HG02798 (cell line): ENCODE measurements around the gene NR1D2.
"Not testable (repeated sequence)": the region's sequence is repeated elsewhere in the genome, so short reads cannot be mapped to it uniquely, and the experiment has no call there.

ENCODE experiments used
- ATAC-seq: cut with Tn5 transposase; IDR thresholded peaks from one replicate; pipeline ENCODE4 v1.9.1; 2021; ENCODE audit warnings: mild to moderate bottlenecking; ENCODE audit not compliant: unreplicated experiment, poor library complexity

Gene NR1D2

DNA sequence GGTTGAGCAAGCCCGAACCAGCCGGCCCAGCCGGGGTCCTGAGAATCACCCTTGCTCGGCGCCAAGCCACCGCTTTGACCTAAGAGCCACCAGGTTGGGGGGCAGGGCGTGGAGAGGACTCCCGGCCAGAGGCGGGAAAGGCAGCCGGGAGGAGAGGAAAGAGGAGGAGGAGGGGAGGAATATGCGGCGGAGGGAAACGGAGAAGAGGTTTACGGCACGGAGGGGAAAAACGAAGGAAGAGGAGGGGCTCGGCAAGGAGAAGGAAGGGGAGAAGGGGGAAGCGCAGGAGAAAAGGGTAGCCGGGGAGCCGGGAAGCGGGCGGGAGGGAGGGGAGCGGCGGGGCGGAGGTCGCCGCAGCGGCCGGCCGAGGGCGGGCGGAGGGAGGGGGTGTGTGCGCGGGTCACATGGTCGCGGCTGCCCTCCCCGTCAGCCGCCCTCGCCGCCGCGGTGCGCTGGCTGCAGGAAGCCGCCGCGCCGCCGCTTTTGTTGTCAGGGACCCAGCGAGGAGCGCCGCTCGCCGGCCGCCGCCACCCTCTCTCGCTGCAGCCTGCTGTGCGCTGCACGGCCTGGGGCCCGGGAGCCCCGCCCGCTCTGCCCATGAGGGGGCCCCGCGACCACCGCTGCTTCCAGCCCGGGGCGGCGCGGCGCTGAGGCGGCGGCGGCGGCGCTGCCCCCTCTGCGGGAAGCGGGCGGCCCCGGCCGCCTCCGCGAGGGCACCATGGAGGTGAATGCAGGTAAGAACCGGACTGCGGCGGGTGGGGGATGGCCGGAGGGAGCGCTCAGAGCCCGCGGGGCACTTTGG is at the start of gene NR1D2:
Gene NR1D2, plus strand, starts transcription at position 426 of the 802 bp plus-strand sequence. Its CDS starts 293 bp downstream, at position 719.
- ATAC-seq: peak; percentile 61

DNA sequence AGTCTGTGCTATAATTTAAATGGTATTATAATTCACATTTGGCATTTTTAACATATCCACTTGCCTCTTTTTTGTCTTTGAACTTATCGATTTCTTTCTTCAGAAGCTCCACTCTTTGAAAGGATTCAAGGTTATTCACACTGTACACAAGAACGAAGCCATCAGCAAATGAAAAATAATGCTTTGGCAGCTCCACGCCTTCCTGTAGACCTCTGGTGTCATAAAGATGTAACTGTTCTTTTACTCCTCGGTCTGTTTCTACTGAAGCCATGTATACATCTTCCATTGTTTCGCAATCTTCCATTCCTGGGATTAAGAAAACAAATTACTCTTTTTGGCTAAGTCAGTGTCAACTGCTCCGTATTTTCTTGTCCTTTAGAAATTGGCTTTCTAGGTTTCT is 44.3 kb upstream of the NR1D2 start:
- ATAC-seq: no peak

DNA sequence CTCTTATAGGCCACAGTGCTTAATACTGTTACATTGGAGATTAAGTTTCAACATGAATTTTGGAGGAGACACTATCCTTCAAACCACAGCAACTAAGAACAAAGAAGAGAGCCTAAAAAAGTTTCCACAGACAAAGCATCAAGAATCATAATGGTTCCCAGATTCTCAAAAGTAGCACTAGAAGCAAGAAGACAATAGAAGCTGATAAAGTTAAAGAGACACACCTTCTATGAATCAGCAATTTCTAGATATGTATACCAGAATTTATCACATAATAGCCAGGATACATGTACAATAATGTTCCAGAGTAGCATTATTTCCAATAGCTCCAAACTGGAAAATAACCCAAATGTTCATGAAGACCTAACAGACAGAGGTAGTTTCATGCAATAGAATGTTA is 40.5 kb upstream of the NR1D2 start:
- ATAC-seq: no peak

DNA sequence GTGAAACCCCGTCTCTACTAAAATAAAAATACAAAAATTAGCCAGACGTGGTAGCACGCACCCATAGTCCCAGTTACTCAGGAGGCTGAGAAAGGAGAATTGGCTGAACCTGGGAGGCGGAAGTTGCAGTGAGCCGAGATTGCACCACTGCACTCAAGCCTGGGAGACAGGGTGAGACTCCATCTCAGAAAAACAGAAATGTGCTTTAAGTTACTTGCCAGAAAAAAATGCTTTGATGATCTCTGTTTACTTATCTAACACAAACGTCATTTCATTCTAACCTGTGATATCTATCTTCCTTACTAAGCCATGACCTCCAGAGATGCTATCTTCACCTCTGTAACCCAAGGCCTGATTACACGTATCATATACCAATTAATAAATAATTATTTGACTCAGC is 35.7 kb upstream of the NR1D2 start:
- no peak for ATAC-seq

DNA sequence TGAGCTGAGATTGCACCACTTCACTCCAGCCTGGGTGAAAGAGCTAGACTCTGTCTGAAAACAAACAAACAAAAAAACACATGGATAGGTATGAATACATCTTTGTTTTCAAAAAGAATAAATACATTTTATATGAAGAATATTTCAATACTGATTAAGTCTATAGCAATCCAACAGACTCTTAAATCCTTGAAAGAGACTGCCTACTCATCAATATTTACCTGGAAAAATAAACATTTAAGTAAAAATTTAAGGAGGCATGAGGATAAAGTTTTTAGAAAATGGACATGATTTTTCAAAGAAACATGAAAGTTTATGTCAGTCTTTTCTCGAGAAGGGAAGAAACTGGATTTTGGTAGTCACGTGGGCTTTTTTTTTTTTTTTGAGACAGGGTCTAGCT is 33.7 kb upstream of the NR1D2 start:
- no peak for ATAC-seq

DNA sequence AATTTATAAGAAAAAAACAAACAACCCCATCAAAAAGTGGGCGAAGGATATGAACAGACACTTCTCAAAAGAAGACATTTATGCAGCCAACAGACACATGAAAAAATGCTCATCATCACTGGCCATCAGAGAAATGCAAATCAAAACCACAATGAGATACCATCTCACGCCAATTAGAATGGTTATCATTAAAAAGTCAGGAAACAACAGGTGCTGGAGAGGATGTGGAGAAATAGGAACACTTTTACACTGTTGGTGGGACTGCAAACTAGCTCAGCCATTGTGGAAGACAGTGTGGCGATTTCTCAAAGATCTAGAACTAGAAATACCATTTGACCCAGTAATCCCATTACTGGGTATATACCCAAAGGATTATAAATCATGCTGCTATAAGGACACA is 32.8 kb upstream of the NR1D2 start:
- not testable (repeated sequence) for ATAC-seq

DNA sequence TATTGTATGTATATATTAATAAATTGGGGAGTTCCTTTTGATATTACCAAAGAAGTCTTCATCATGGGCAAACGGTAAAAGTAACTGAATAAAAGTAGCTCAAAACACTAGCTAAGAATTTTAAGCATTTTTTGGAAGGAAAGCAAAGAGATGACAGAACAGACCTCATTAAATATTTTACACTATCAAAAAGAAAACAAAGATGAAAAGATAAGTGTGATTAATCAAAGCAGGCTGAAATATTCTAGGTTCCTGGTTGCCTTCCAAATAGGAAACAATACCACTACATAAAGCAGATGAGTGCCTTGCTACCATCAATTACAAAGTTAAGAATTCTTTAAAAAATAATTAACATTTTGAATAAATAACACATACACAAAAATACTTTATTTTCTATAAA is 31.9 kb upstream of the NR1D2 start:
- no peak for ATAC-seq

DNA sequence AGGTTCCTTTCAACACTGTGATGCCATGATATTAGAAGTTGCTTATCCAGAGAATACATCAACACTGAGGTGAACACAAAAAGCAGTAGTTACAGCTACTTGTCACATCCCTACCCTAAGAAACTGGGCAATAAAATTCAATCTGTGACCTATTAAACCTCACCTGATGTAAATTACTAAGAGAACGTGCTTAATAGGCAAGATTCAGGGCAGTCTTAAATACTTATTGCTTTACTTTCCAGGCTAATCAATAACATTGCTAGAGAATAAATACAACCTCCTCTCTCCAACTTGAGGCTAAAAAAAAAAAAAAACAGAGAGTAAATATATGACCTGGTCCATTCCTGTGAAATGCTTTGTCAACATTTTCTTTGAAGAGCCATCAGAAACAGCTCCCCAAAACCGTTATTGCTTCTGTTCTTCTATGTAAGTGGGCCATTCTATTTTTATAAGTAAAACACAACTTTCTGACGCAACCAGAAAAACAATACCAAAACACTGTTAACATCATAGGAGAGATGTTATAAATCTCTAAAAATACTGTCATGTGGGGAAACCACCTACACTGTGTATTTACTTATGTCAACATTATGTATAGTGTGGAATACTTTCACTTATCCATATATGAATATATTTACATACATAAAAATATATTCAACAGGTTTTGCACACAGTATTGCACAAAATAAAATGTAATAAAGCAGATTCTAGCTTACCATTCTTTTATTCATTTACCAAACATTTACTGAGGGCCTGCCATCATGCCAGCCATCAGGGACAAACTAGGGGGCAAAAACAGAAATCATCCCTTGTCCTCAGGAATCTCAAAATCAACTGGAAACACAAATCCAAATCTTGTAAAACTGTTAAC is 31.0 kb upstream of the NR1D2 start:
- ATAC-seq: no peak

DNA sequence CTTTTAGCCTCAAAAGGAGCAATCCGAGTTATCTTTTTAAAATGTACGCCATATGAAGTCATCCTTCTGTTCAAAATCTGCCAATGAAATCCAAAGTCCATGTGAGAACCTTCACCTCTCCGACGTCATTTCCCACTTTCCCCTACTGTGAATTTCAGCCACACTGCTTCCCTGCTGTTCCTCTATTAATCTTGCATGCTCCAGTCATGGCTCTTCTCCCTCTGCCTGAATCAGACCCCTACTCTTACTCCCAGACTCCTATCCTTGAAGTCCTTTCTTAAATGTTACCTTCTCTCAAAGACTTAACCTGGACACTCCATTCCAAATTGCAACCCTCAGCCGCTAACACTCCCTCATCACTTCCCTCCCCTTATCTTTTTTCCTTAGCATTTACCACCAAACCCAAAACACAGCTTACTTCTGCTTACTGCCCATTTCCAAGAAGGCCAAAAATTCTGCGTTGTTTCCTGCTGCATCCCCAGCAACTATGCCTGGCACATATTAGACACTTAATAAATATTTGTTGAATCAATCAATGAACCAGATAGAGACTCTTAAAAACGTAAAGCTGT is 29.5 kb upstream of the NR1D2 start:
- ATAC-seq: no peak

DNA sequence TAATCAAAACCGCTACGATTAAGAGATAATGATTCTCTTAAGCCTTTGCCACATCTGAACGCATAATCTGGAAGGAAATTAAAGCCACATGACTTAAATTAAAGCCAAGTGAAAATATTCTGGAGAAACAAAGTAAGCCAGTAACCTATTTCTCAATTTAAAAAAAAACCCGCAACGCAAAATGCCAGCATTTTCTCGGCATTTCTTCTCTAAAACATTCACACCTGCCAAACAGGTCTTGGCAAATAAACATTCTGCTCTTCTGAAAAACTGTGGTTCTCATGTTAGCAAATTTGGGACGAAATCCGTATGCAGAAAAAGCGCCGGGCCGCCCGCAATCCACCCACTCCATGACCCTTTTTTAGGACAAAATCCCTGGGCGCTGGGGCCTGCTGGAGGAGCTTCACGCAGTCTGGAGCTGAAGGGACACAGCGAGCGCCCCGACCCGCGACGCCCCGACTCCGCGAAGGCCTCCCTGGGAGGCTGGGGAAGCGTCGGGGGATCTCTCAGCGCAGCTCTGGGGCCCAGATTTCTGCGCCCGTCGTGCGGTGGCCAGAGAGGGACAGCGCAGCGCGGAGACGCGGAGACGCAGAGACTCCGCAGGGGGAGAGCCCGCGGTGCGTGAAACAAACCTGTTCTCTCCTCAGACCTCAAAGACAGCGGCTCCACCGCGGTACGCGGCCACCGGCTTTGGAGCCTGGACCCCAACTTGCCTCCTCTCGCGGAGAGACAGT is 28.8 kb upstream of the NR1D2 start:
- peak; percentile 49 for ATAC-seq

DNA sequence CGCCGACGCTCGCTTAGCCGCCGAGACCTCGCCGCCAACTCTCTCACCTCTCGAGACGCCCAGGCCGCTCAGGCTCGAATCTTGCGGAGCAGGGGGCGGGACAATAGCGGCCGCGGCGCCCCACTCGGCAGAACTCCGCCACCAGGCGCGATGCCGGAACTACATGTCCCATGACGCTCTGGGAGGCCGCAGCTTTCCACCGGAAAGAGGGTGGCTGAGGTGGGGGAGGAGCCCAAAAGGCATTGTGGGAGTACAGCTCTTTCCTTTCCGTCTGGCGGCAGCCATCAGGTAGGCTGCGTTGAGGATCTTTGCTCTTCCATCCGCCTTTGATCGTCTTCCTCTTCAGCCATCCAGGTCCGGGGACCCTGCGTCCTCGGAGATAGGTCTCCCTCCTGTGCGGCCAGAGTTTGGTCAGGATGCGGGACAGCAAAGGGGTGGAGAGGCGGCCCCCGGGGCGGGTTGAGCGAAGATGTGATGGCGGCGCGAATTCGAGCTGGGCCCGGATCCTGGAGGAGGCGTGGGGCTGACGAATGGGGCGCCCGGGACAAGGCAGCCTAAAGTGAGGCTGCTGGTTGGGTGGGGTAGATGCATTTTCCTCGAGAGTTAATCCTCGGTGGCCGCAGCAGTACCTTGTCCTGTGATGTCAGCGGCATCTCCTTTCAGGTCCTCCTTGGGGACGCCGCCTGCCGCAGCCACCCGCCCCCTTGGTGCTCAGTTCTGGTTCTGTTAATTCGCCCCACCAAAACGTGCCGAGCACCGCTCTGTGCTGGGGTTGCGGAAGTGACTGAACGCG is 28.0 kb upstream of the NR1D2 start, which contains the start of the genes NKIRAS1 and RPL15:
Gene NKIRAS1, minus strand, starts transcription at position 105 of the 793 bp plus-strand sequence. CDS start 6,086 bp downstream, outside the sequence.
Gene RPL15, plus strand, starts transcription at position 247 of the 793 bp plus-strand sequence. CDS start 728 bp downstream, outside the sequence.
- ATAC-seq: peak; percentile 96

DNA sequence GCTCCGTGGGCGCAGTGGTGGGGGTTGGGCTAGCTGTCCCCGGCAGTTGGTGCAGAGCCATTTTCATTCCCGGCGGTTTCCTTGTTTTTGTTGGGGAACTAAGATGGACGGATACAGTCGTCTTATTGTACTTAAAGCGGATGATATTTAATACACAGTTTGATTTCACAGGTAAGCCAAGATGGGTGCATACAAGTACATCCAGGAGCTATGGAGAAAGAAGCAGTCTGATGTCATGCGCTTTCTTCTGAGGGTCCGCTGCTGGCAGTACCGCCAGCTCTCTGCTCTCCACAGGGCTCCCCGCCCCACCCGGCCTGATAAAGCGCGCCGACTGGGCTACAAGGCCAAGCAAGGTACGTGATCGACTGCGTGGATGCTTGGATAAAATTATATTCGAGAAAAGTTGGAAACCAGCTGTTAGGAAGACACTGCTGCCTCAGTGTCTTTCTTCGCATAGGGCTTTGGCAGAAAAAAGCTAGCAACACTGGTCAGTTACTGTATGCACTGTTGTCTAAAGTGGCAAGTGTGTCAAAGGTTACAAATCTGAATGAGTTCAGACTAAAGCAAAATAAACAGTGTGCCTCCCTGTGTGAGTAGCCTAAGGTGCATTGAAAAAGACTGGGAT is 27.3 kb upstream of the NR1D2 start:
- ATAC-seq: not testable (repeated sequence)

DNA sequence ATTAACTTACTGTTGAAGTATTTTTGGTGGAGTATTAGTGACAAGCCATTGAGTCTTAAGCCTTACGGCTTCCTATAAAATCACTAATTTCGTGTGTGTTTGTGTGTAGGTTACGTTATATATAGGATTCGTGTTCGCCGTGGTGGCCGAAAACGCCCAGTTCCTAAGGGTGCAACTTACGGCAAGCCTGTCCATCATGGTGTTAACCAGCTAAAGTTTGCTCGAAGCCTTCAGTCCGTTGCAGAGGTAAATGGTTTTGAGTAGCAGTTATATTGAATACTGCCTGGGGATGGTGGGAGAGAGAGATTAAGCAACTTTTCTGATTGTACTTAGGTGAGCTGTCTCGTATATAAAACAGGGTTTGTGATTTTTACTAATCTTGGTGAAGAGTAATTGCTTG is 26.8 kb upstream of the NR1D2 start:
- ATAC-seq: not testable (repeated sequence)

DNA sequence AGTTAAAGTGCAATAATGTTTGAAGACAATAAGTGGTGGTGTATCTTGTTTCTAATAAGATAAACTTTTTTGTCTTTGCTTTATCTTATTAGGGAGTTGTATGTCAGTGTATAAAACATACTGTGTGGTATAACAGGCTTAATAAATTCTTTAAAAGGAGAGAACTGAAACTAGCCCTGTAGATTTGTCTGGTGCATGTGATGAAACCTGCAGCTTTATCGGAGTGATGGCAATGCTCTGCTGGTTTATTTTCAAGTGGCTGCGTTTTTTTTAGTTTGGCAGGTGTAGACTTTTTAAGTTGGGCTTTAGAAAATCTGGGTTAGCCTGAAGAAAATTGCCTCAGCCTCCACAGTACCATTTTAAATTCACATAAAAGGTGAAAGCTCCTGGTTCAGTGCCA is 25.5 kb upstream of the NR1D2 start:
- no peak for ATAC-seq

DNA sequence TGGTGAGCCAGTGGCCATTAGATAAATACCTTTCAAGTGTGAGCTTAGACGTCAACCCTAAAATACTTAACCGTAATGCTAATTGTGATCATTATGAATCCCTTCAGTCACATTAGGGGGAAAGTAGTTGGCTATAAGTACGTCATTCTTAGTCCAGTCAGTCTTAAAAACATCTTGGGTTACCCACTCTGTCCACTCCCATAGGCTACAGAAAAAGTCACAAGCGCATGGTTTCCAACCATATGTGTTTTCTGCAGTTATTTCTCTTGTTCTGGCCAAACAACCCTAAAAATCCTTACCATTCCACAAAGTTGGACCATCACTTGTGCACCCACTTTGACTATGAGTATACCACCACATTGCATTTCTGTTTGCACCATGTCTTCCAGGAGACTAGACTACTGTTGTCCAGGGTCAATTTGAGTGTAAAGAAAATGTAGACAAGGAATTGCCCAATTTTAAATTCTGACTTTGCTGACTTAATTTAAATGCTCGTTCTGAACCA is 24.9 kb upstream of the NR1D2 start:
- ATAC-seq: no peak

DNA sequence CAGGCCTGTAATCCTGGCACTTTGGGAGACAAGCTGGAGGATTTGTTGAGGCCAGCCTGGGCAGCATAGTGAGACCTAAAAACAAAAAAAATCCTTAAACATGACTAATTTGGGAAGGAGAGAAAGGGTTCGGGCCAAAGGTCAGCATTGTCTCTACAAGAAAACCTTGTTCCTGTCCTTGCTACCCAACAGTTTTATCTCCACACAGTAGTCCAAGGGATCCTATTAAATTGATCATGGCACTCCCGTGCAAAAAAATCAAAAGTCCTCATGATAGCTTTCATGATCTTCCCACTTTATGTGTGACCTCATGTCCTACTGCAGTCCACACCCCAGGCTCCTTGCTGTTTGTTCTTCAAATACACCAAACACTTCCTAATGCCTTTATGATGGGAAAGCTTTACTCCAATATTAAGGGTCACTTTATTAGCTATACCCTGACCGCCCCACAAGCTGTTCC is 24.0 kb upstream of the NR1D2 start:
- no peak for ATAC-seq

DNA sequence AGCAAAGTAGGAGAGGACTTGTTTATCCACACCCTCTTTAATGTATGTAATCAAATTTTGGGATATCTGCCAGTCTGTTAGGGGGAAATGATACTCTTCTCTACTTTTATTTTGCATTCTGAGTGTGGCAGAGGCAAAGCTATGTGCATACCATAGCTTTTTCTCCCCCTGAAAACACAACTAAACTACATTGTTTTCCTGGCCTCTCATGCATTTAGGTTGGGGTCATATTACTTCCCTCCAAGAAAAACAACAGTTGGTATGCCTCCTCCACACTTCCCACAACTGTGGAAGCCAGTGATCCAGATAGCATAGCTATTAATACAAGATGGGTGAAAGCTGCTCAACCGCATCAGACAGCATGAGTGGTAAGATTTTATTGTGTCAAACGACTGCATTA is 21.3 kb upstream of the NR1D2 start:
- ATAC-seq: no peak

DNA sequence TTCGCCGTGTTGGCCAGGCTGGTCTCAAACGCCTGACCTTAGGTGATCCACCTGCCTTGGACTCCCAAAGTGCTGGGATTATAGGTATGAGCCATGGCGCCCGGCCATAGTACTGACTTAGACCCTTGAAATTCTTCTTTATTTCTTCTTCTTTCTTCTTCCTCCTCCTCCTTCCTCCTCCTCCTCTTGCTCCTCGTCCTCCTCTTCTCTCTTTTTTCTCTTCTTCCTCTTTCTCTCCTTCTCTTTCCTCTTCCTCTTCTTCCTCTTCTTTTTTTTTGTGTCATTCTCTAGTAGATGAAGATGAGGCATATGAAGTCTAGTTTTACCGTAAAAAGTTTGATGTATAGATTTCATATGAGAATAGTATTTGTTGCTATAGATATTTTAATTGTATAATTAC is 18.8 kb upstream of the NR1D2 start:
- ATAC-seq: no peak

DNA sequence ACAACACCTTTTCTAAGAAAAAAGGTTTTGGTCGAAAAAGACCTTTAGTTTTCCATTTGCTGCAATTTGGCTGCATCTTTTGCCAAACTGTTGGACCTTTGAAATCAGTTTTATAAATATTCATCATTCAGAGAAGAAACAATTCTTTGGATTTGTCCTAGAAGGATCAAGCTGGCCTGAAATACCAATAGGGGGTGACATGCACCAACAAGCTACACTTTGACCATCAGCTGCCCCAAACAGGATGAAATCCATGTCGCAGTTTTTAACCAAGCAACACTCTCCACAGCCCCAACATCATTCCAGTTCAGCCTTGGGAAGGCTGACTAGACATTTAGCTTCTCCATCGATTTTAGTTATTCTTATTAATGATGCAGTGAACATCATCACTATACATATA is 18.4 kb upstream of the NR1D2 start:
- ATAC-seq: no peak
